ENCODE results near the gene TRAPPC3L.

Gene TRAPPC3L

GRCh38 chr6:116451916-116452315, 93.6 kb downstream of the TRAPPC3L start (continued):
- TF ChIP-seq CSRNP3 (CRISPR knock-in tag; IDR thresholded peaks at IDR 0.05) = no peak
- TF ChIP-seq ISL1 (CRISPR knock-in tag; IDR thresholded peaks at IDR 0.05) = no peak
- no peak for TF ChIP-seq ZNF565 (CRISPR knock-in tag; conservative IDR thresholded peaks at IDR 0.05; ENCODE audit: low read depth)
- no peak for TF ChIP-seq RARB (CRISPR knock-in tag; IDR thresholded peaks at IDR 0.05)

GRCh38 chr6:116450769-116451740, 94.4 kb downstream of the TRAPPC3L start:
- TF ChIP-seq TOX (CRISPR knock-in tag; IDR thresholded peaks at IDR 0.05; ENCODE audit: borderline replicate concordance) (no peak), ZNF70 (CRISPR knock-in tag; IDR thresholded peaks at IDR 0.05) (no peak), PATZ1 (CRISPR knock-in tag; IDR thresholded peaks at IDR 0.05; ENCODE audit: borderline replicate concordance) (no peak), CSRNP3 (CRISPR knock-in tag; IDR thresholded peaks at IDR 0.05) (no peak), BACH2 (CRISPR knock-in tag; IDR thresholded peaks at IDR 0.05; ENCODE audit: borderline replicate concordance) (no peak), ZNF8 (CRISPR knock-in tag; IDR thresholded peaks at IDR 0.05) (no peak), POU6F1 (CRISPR knock-in tag; IDR thresholded peaks at IDR 0.05; ENCODE audit: borderline replicate concordance, low read depth) (no peak), PPARA (CRISPR knock-in tag; IDR thresholded peaks at IDR 0.05; ENCODE audit: borderline replicate concordance) (no peak), CREB5 (CRISPR knock-in tag; IDR thresholded peaks at IDR 0.05; ENCODE audit: low read depth) (no peak), ZFP30 (CRISPR knock-in tag; IDR thresholded peaks at IDR 0.05) (no peak), ZFP3 (CRISPR knock-in tag; IDR thresholded peaks at IDR 0.05) (no peak), ARNTL (CRISPR knock-in tag; IDR thresholded peaks at IDR 0.05; ENCODE audit: borderline replicate concordance, low read depth) (no peak), SNAI2 (CRISPR knock-in tag; IDR thresholded peaks at IDR 0.05) (no peak), OSR1 (CRISPR knock-in tag; IDR thresholded peaks at IDR 0.05) (no peak), GLIS3 (CRISPR knock-in tag; IDR thresholded peaks at IDR 0.05) (no peak), TCF4 (CRISPR knock-in tag; IDR thresholded peaks at IDR 0.05; ENCODE audit: borderline replicate concordance) (no peak), TSHZ2 (CRISPR knock-in tag; IDR thresholded peaks at IDR 0.05) (no peak), ISL1 (CRISPR knock-in tag; IDR thresholded peaks at IDR 0.05) (no peak), RARB (CRISPR knock-in tag; IDR thresholded peaks at IDR 0.05) (no peak), ESRRG (CRISPR knock-in tag; IDR thresholded peaks at IDR 0.05) (no peak)
- ATAC-seq = no peak
